NK-92 (cell line): ENCODE measurements around the gene IFIT3.
"Not testable (repeated sequence)": the region's sequence is repeated elsewhere in the genome, so short reads cannot be mapped to it uniquely, and the experiment has no call there.

Experiments
- DNase-seq: peaks from one replicate; lab custom pipeline; 2025; ENCODE audit not compliant: unreplicated experiment; lab: John Stamatoyannopoulos, UW

Gene IFIT3

GRCh38 chr10:89327803-89328441, at the start of gene IFIT3:
TSS of gene IFIT3 (plus strand) at chr10:89327997. CDS start at chr10:89328074, 77 bp downstream.
- no peak for DNase-seq

GRCh38 chr10:89278034-89278535, 49.7 kb upstream of the IFIT3 start:
- no peak for DNase-seq

- DNase-seq = no peak
These were observed 48.9 kb upstream of the IFIT3 start for GRCh38 chr10:89278900-89279392.

GRCh38 chr10:89279421-89279869, 48.4 kb upstream of the IFIT3 start:
- no peak for DNase-seq

- no peak for DNase-seq
These were observed 47.3 kb upstream of the IFIT3 start for GRCh38 chr10:89280508-89280907.

GRCh38 chr10:89281606-89282395, 46.0 kb upstream of the IFIT3 start:
- DNase-seq = no peak

DNA sequence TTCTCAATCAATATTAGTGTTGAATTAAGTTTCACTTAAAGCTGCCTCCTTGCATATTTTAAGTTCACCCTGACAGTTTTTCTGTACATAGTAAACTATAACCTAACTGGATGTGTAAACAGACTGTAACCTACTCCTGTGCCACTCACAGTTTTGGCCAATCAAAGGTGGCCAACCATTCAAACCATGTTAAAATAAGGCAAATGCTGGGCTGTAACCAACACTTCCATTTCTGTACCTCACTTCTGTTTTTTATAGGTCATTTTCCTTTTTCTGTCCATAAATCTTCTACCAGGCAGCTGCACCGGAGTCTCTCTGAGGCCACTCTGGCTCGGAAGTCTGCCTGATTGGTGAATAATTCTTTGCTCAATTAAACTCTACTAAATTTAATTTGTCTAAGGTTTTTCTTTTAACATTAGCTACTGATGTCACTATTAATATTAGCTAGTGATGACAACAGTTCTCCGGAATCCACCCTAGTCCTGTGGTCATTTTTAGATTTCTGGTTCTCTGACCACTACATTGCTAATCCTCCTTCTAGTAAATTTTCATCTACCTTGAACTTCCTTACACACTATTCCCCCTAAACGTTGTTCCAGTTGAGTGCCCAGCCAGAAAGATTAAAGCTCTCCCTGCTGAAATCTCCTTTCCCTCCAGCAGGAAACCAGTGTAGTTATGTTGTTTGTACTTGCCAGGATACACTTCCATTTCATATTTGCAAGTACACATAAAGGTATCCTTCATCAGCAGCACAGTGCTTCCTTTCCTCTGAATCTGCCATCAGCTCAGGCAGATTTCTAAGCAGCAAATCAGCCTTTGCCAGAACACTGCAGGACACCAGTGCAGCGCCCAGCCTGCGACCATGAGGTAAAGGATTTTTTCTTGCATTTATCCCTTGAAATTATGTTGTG, 44.5 kb upstream of the IFIT3 start:
- no peak for DNase-seq

- DNase-seq = no peak
These were observed 43.8 kb upstream of the IFIT3 start for GRCh38 chr10:89283936-89284475.

DNA sequence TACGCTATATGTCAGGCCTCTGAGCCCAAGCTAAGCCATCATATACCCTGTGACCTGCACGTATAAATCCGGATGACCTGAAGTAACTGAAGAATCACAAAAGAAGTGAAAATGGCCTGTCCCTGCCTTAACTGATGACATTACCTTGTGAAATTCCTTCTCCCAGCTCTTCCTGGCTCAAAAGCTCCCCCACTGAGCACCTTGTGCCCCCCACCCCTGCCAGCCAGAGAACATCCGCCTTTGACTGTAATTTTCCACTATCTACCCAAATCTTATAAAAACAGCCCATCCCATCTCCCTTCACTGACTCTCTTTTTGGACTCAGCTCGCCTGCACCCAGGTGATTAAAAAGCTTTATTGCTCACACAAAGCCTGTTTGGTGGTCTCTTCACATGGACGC, 43.1 kb upstream of the IFIT3 start:
- not testable (repeated sequence) for DNase-seq

DNA sequence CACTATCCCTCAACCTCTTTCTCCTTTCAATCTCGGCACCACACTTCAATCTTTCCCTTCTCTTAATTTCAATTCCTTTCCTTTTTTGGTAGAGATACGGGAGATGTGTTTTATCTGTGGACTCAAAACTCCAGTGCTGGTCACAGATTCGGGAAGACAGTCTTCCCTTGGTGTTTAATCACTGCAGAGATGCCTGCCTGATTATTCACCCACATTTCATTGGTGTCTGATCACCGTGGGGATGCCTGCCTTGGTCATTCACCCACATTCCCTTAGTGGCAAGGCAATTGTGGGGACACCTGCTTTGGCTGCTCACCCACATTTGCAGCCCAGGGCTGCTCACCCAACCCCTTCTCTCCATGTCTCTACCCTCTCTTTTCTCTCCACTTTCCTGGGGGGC, 42.5 kb upstream of the IFIT3 start:
- not testable (repeated sequence) for DNase-seq

DNA sequence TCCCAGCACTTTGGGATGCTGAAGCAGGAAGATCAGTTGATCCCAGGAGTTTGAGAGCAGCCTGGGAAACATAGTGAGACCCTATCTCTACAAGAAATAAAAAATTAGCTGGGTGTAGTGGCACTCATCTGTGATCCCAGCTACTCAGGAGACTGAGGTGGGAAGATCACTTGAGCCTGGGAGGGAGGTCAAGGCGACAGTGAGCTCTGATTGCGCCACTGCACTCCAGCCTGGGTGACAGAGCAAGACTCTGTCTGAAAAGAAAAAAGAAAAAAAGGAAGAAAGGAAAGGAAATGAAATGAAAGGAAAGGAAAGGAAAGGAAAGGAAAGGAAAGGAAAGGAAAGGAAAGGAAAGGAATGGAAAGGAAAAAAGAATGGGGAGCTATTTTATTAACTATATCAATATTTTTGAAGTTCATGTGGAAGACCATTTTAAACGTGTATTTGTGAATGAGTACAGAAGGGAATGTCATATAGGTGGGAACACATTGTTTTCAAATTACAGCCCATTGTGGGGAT, 33.0 kb upstream of the IFIT3 start:
- DNase-seq = no peak

DNA sequence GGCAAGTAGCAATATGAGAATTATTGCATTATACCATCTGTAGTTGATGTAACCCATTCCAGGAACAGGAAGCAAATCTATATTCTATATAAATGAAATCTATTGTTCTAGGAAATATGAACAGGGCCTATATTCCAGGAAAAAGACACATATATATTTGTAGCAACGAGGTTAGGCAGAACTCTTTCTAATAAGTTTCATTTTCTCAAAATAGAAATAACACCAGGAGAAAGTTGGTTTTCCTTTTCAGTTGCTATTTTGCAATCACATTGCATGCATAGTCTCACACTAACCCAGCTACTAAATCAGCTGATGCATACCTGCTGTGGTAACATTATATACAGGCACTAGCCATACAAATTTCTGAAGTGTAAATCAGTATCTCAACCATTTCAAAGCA, 32.2 kb upstream of the IFIT3 start:
- no peak for DNase-seq

DNA sequence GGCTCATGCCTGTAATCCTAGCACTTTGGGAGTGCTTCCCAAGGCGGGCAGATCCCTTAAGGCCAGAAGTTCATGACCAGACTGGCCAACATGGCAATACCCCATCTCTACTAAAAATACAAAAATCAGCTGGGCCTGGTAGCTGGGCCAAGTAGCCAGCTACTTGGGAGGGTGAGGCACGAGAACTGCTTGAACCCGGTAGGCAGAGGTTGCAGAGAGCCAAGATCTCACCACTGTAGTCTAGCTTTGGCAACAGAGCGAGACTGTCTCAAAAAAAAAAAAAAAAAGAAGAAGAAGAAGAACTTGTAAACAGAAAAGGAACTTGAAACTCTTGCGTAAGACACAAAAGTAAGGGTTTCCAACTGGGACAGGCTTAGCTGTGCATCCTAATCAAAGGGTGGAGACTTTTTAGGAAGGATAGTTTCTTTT, 31.6 kb upstream of the IFIT3 start:
- DNase-seq = no peak

- no peak for DNase-seq
These were observed 30.4 kb upstream of the IFIT3 start for GRCh38 chr10:89297356-89297755.

- DNase-seq = no peak
These were observed 30.0 kb upstream of the IFIT3 start for GRCh38 chr10:89297791-89298190.

DNA sequence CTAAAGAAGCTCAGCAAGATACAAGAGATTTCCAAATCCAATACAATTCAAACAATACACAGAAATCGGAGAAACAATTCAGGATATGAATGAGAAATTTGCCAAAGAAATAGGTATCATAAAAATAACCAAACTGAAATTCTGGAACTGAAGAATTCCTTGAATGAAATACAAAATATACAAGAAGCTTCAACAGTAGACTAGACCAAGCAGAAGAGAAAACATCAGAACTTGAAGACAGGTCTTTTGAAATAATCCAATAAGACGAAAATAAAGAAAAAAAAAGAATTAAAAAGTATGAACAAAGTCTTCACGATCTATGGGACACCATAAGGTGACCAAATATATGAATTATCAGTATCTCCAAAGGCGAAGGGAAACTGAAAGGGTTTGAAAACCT, 28.8 kb upstream of the IFIT3 start:
- DNase-seq = no peak

- no peak for DNase-seq
These were observed 26.6 kb upstream of the IFIT3 start for GRCh38 chr10:89301232-89301631.

GRCh38 chr10:89301721-89302445, 25.9 kb upstream of the IFIT3 start, which contains the start of gene IFIT2:
TSS of gene IFIT2 (plus strand) at chr10:89302046. CDS start at chr10:89302124, 78 bp downstream.
- no peak for DNase-seq

- DNase-seq = no peak
These were observed 25.2 kb upstream of the IFIT3 start for GRCh38 chr10:89302625-89303024.

GRCh38 chr10:89303161-89303560, 24.6 kb upstream of the IFIT3 start:
- DNase-seq = no peak
